Activated T-cell treated with anti-CD3 and anti-CD28 coated beads for 4 hours (primary cell): Measurements from ENCODE around the gene SLC2A8.

Source experiments
- DNase-seq: peaks from one replicate; pipeline ENCODE4 v3.0.0-alpha.2; 2020

The SLC2A8 gene

DNA sequence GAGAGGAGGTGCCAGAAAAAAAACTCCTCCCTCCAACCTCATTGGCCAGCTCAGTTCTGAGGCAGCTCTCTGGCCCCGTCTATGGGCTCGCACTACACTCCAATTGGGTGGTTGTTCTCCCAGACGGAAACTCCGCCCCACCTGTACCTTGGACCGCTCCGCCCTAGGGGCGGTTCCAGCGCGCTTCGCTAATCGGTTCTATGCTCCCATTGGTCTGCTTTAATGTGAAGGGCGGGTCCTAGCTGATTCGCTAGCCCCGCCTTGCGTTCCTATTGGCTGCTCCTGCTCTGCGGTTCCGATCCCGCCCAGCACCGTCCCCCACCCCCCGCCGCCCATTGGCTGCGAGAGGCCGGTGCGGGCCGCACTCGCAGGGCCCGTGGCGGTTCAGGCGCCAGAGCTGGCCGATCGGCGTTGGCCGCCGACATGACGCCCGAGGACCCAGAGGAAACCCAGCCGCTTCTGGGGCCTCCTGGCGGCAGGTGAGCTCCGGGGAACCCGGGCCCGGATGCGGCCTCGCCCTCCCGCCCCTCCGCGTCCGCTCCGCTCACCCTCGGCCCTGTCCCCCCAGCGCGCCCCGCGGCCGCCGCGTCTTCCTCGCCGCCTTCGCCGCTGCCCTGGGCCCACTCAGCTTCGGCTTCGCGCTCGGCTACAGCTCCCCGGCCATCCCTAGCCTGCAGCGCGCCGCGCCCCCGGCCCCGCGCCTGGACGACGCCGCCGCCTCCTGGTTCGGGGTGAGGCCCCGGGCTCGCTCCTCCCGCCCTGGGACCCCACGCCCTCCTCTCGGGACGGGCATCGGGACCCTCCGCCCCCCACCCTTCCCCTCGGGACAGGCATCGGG, at the start of gene SLC2A8:
SLC2A8 (plus strand) TSS at position 362 of the 838 bp plus-strand sequence; CDS start at position 424, 62 bp downstream.
- peak; percentile 74 for DNase-seq

GRCh38 chr9:127347831-127348776, 48.9 kb upstream of the SLC2A8 start:
- DNase-seq: no peak

- DNase-seq: no peak
These were observed 47.4 kb upstream of the SLC2A8 start for GRCh38 chr9:127349483-127350113.

GRCh38 chr9:127351182-127352166, 45.5 kb upstream of the SLC2A8 start:
- DNase-seq: no peak

GRCh38 chr9:127353882-127354281, 43.1 kb upstream of the SLC2A8 start:
- DNase-seq: no peak

GRCh38 chr9:127356906-127357305, 40.1 kb upstream of the SLC2A8 start:
- no peak for DNase-seq

DNA sequence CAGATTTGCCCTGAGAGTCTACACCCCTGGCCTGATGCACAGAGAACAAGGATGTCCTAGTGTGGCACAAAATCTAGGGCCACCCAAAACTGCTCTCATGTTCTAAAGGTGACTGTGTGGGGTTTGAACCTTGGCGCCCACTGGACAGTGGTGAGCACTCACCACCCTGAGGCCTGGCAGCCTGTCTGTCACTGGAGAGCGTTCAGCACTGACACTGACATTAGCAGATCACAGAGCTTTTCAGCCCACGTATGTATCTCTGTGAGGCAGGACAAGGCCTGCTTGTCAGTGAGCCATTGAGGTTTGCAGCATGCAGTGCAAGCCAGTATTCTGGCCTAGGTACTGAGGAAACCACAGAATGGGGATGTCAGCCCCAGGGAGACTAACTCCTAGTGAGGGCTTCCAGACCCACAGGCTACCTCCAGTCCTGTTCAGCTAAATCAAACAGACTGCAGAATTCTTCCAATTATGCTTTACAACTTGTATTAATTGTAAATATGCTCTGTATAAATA, 38.9 kb upstream of the SLC2A8 start:
- no peak for DNase-seq

GRCh38 chr9:127358770-127359169, 38.2 kb upstream of the SLC2A8 start:
- no peak for DNase-seq

GRCh38 chr9:127360250-127360649, 36.7 kb upstream of the SLC2A8 start:
- DNase-seq: no peak

- DNase-seq: no peak
These were observed 36.1 kb upstream of the SLC2A8 start for GRCh38 chr9:127360829-127361228.

DNA sequence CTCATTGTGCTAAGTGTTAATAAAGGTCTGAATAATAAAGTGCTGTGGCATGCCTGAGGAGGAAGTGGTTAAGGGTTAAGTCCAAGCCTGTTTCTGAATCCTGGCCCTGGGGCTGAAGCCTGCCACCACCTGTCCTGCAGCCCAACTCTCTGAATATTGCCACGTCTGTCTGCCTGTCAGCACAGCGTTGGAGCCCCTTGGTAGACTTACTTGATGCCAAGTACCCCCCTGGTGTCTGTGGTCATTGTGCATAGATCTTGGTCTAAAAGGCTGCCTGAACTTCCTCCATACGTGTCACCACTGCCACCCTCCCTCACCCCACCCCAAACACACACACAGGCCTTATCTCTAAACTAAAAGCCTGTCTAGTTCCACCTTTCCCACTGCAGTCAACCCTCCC, 35.4 kb upstream of the SLC2A8 start:
- no peak for DNase-seq

GRCh38 chr9:127362829-127363228, 34.1 kb upstream of the SLC2A8 start:
- no peak for DNase-seq

- no peak for DNase-seq
These were observed 31.5 kb upstream of the SLC2A8 start for GRCh38 chr9:127365461-127365860.

DNA sequence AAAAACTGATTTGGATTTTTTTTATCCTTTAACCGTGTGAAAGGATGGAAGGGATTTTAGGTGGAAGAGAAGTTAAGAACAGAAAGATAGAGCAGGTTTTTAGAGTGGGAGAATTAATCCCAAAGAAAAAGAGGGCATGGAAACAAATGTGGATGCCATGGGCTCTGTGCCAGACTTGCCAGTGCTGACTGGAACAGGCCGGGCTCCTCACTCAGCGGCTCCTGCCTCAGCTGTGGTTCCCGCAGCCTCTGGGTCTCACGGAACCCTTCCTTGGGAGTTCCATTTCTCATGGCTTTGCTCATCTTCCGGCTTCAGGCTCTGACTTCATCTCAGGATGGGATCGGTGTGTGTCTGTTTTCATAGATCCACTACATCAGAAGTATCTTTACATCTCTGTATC, 30.4 kb upstream of the SLC2A8 start:
- no peak for DNase-seq

DNA sequence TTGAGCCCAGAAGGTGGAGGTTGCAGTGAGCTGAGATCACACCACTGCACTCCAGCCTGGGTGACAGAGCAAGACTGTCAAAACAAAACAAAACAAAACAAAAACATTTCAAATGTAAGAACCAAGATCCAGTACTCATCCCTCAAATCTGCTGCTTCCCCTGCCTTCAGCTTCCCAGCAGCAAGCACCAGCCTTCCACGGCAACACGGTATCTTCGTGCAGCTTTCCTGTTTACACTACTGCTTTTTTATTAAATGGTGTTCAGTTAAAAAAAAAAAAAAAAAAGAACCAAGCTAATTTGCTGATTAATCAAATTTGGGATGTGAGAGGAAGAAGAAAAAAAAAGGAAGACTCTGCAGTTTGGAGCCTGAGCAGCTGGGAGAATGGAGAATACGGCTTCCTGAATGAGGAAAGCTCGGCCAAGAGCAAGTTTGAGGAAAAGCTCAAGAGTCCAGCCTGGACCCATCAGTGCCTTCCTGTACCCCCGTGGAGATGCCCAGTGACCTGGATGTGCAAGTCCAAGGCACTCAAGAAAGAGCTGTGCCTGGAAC, 28.0 kb upstream of the SLC2A8 start:
- no peak for DNase-seq

DNA sequence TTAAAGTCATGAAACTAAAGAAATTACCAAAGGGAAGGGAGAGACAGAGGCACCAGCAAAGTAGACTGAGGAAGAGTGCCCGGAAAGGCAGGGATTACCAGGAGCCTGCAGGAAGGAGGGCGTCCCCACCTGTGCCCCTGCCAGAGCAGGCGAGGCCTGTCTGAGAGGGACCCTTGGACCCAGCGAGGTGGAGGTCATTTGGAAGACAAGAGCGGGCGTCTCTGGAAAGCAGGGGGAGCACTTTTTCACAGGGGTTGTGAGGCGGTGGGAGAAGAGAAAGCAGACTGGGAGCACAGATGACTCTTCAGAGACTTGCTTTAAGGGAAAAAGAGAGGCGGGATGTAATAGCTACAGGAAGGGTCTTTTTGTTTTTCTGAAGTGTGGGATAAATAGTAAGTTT, 27.5 kb upstream of the SLC2A8 start:
- no peak for DNase-seq

DNA sequence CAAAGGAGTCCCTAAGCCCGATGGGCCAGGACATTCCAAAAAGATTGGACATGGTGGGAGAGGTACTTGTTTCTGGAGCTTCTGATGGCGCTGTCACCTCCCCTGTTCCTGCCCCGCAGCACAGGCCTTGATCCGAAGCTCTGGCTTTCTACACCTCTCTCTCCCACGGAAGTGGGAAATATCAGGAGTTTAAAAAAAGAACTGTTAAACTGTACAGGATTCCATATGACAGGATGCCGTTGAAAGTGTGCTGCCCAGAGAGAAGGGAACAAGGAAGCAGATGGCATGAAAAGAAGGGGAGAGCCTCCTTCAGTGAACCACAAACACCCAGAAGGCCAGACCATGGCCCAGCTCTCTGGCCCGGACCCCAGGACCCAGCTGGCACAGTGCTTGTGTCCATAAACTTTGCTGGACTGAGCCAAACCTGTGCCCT, 26.8 kb upstream of the SLC2A8 start:
- DNase-seq: no peak

DNA sequence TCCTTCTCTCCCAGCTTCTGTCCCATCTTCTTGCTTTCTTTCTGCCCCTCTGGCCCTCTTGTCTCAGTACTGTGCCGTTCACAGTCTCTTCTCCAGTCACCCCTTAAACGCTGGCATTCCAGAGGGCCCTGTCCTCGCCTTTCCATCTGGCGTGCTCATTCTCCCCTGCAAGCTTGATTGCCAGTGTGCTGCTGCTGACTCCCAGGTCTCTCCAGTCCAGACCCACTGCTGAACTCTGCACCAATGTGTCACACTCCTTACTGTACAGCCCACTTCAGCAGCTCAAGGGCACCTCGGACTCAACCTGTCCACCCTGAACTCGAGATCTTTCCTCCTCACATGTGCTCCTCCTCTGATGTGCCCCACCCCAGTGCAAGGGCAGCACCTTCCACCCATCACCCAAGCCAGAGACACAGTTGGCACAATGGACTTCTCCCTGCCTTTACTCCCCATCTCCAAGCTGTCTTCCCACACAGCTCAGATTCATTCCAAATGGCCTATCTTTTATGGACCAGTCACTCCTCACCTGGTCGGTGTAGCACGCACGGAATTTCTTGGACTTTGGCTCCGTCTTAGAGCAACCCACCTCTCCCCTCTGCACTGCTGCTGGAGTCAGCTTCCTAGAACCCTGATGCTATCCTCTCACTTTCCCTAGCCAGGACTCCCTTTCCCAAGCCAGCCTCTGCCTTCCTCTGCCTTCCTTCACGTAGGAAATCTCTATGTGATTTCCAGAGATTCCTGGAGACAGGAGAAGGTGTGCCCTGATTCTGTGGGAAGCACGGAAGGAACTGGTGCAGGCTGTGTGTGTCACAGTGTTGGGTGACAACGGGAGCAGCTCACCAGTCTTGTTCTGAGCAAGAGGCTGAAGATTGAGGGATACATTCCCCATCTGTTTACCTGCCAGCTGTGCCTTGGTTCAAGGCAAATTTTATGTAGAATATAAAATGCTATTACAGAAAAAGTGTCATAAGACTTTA, 26.0 kb upstream of the SLC2A8 start:
- DNase-seq: no peak

GRCh38 chr9:127380479-127380878, 16.5 kb upstream of the SLC2A8 start:
- DNase-seq: no peak

- no peak for DNase-seq
These were observed 14.4 kb upstream of the SLC2A8 start for GRCh38 chr9:127382541-127382940.
